PFSK-1 (cell line): Measurements from ENCODE around the gene ALG5.

Source experiments
- FOXP2 ChIP-seq: optimal IDR thresholded peaks from 2 replicates; pipeline ENCODE3; 2011; ENCODE audit warnings: borderline replicate concordance, control low read depth, inconsistent platforms; ENCODE audit not compliant: insufficient read depth; ENCODE audit errors: extremely low read length, extremely low read depth
- POLR2AphosphoS5 ChIP-seq: IDR thresholded peaks from 2 replicates; pipeline ENCODE4 v1.6.1; 2012; ENCODE audit warnings: low read depth, mild to moderate bottlenecking, control low read depth, low read length, moderate library complexity
- REST ChIP-seq, 2 experiments: IDR thresholded peaks; 2 replicates each; pipeline versions ENCODE4 v1.6.1 to v1.8.0; 2011 to 2012; ENCODE audit warnings: low read depth in 2 of 2, low read length in 2 of 2, control low read depth in 1 of 2, inconsistent platforms in 1 of 2, mild to moderate bottlenecking in 1 of 2, moderate library complexity in 1 of 2; ENCODE audit not compliant: insufficient read depth in 1 of 2
- SIN3A ChIP-seq: IDR thresholded peaks from 2 replicates; pipeline ENCODE4 v1.6.1; 2012; ENCODE audit warnings: mild to moderate bottlenecking, low read length, moderate library complexity, borderline replicate concordance; ENCODE audit not compliant: insufficient read depth
- TAF1 ChIP-seq: IDR thresholded peaks from 2 replicates; pipeline ENCODE4 v1.6.1; 2012; ENCODE audit warnings: low read length, control low read depth, borderline replicate concordance; ENCODE audit not compliant: insufficient read depth

ALG5 gene

GRCh38 chr13:37040789-37041188, 41.6 kb upstream of the ALG5 start:
- no peak for TF ChIP-seq REST (IDR thresholded peaks at IDR 0.05; ENCODE audit: insufficient read depth in 1 of 2, low read depth in 2 of 2, low read length in 2 of 2)
- no peak for TF ChIP-seq SIN3A
- TF ChIP-seq FOXP2, result no peak
- no peak for TF ChIP-seq POLR2AphosphoS5
- TF ChIP-seq TAF1, result no peak

- TF ChIP-seq POLR2AphosphoS5 (no peak), REST (IDR thresholded peaks at IDR 0.05; ENCODE audit: insufficient read depth in 1 of 2, low read depth in 2 of 2, low read length in 2 of 2) (no peak), TAF1 (no peak), SIN3A (no peak), FOXP2 (no peak)
Measured at GRCh38 chr13:37039896-37040295, 40.8 kb upstream of the ALG5 start.

- TF ChIP-seq TAF1 (no peak), SIN3A (no peak), FOXP2 (no peak), POLR2AphosphoS5 (no peak), REST (IDR thresholded peaks at IDR 0.05; ENCODE audit: insufficient read depth in 1 of 2, low read depth in 2 of 2, low read length in 2 of 2) (no peak)
Measured at GRCh38 chr13:37037241-37037640, 38.1 kb upstream of the ALG5 start.

- TF ChIP-seq SIN3A (no peak), FOXP2 (no peak), REST (IDR thresholded peaks at IDR 0.05; ENCODE audit: insufficient read depth in 1 of 2, low read depth in 2 of 2, low read length in 2 of 2) (no peak), TAF1 (no peak), POLR2AphosphoS5 (no peak)
Measured at GRCh38 chr13:37029617-37030016, 30.5 kb upstream of the ALG5 start.

GRCh38 chr13:37027639-37028038, 28.5 kb upstream of the ALG5 start:
- no peak for TF ChIP-seq SIN3A
- no peak for TF ChIP-seq TAF1
- no peak for TF ChIP-seq POLR2AphosphoS5
- TF ChIP-seq REST (IDR thresholded peaks at IDR 0.05; ENCODE audit: insufficient read depth in 1 of 2, low read depth in 2 of 2, low read length in 2 of 2), result no peak
- no peak for TF ChIP-seq FOXP2
